Endodermal cell (in vitro differentiated cells): ENCODE data around the gene UTP20. TPM values are rescaled to one million over a fixed set of nuclear protein-coding genes. Genes with fewer than 3 reads are reported as not detected.

Source experiments
- DNase-seq: peaks from one replicate; pipeline ENCODE4 v3.0.0-alpha.2; 2017
- H3K27ac ChIP-seq: 2 replicates; pipeline ENCODE4 v1.5.1; 2013; ENCODE audit warnings: mild to moderate bottlenecking, low read depth, low read length, moderate library complexity
- H3K27me3 ChIP-seq: 2 replicates; pipeline ENCODE4 v1.6.1; 2013; ENCODE audit warnings: mild to moderate bottlenecking, low read length, moderate library complexity; ENCODE audit not compliant: insufficient read depth, control insufficient read depth, poor library complexity, severe bottlenecking
- H3K36me3 ChIP-seq: 2 replicates; pipeline ENCODE4 v1.7.0; 2013; ENCODE audit warnings: mild to moderate bottlenecking, low read length, moderate library complexity; ENCODE audit not compliant: control insufficient read depth, insufficient read depth
- H3K4me1 ChIP-seq: one replicate; pipeline ENCODE4 v1.7.0; 2013; ENCODE audit warnings: low read length; ENCODE audit not compliant: control insufficient read depth, insufficient read depth
- H3K4me3 ChIP-seq: 2 replicates; pipeline ENCODE4 v1.5.1; 2013; ENCODE audit warnings: mild to moderate bottlenecking, low read length, moderate library complexity
- H3K9ac ChIP-seq: 2 replicates; pipeline ENCODE4 v1.6.1; 2013; ENCODE audit warnings: mild to moderate bottlenecking, low read length, moderate library complexity; ENCODE audit not compliant: poor library complexity, severe bottlenecking; ENCODE audit errors: extremely low read depth
- H3K9me3 ChIP-seq: 2 replicates; pipeline ENCODE4 v1.6.1; 2013; ENCODE audit warnings: mild to moderate bottlenecking, low read length, moderate library complexity; ENCODE audit not compliant: control insufficient read depth
- H3K27ac Mint-ChIP-seq: 2 replicates; pipeline ENCODE4 v1.8.0; 2020; ENCODE audit warnings: mixed read lengths
- H3K27me3 Mint-ChIP-seq: 2 replicates; pipeline ENCODE4 v1.8.0; 2021; ENCODE audit warnings: mild to moderate bottlenecking, mixed read lengths; ENCODE audit not compliant: insufficient read depth
- H3K36me3 Mint-ChIP-seq: 2 replicates; pipeline ENCODE4 v1.8.0; 2020; ENCODE audit warnings: low read depth, mixed read lengths
- H3K4me1 Mint-ChIP-seq: 2 replicates; pipeline ENCODE4 v1.8.0; 2020; ENCODE audit warnings: mixed read lengths
- H3K4me3 Mint-ChIP-seq: 2 replicates; pipeline ENCODE4 v1.8.0; 2020; ENCODE audit warnings: mild to moderate bottlenecking, moderate library complexity, mixed read lengths
- H3K9me3 Mint-ChIP-seq: 2 replicates; pipeline ENCODE4 v1.8.0; 2020; ENCODE audit warnings: mild to moderate bottlenecking, mixed read lengths
- CTCF ChIP-seq: fragments of 200-600 bp; sonication (generic); conservative IDR thresholded peaks from 2 replicates; pipeline ENCODE4 v1.5.0; 2021; ENCODE audit warnings: antibody characterized with exemption, mild to moderate bottlenecking
- WGBS, 2 experiments: methylation state at CpG; one replicate each; pipeline versions ENCODE4 v1.1.5 to v1.1.7; 2013; ENCODE audit warnings: missing lambda C conversion rate in 2 of 2, mixed read lengths in 1 of 2; ENCODE audit not compliant: insufficient coverage in 1 of 2, insufficient read length in 1 of 2; 5-methylcytosine and 5-hydroxymethylcytosine counted together
- total RNA-seq, 2 donors: library from RNA; stranded (reverse); fragmentation: NEBNext Ultra II Directional in 1 of 2; extraction: Animal tissue kit (Norgen Biotek cat#: 25700) in 1 of 2; gene quantifications; 2 replicates in 1 of 2; 3 replicates in 1 of 2; pipeline ENCODE4 v1.2.1, GENCODE V29; 2021

Gene UTP20
- total RNA-seq, 2 donors from 2014 or later, result 22.1 to 29.1 TPM

GRCh38 chr12:101361455-101361854, 81.5 kb downstream of the UTP20 start:
- Histone ChIP-seq H3K27ac (no peak overlapping the region), H3K27me3 (no peaks in the 10 kb centered on the region), H3K9me3 (no peaks in the 10 kb centered on the region), H3K36me3 (peaks cover 85% of the 10 kb centered on the region), H3K4me1 (no peaks in the 10 kb centered on the region), H3K4me3 (no peak overlapping the region), H3K9ac (no peak overlapping the region)
- Mint-ChIP-seq H3K36me3 (peaks cover 53% of the 10 kb centered on the region), H3K4me3 (no peak overlapping the region), H3K4me1 (no peaks in the 10 kb centered on the region), H3K27me3 (no peaks in the 10 kb centered on the region), H3K9me3 (no peaks in the 10 kb centered on the region), H3K27ac (no peak overlapping the region)
- 91 to 96% methylated on average over 4 to 6 of the region's 8 CpGs for WGBS, 2 experiments
- no peak for DNase-seq
- no peak for TF ChIP-seq CTCF

DNA sequence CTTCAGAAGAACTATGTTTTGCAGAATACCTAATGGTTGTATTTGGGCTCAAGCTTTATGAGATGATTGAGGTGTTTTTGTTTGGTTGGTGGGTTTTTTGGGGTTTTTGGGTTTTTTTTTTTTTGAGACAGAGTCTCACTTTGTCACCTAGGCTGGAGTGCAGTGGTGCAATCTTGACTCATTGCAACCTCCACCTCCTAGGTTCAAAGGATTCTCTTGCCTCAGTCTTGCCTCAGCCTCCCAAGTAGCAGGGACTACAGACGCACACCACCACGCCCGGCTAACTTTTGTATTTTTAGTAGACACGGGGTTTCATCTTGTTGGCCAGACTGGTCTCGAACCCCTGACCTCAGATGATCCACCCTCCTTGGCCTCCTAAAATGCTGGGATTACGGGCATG, 88.1 kb downstream of the UTP20 start:
- Mint-ChIP-seq H3K27ac (no peak overlapping the region), H3K4me1 (no peaks in the 10 kb centered on the region), H3K9me3 (no peaks in the 10 kb centered on the region), H3K36me3 (peaks cover 61% of the 10 kb centered on the region), H3K4me3 (no peak overlapping the region), H3K27me3 (no peaks in the 10 kb centered on the region)
- no peak for TF ChIP-seq CTCF
- 90 to 95% methylated on average over 6 of the region's 6 CpGs for WGBS, 2 experiments
- peaks cover 92% of the 10 kb centered on the region for H3K36me3 ChIP-seq
- no peak overlapping the region for H3K27ac ChIP-seq
- no peaks in the 10 kb centered on the region for H3K9me3 ChIP-seq
- DNase-seq, result no peak
- H3K27me3 ChIP-seq, result no peaks in the 10 kb centered on the region
- no peaks in the 10 kb centered on the region for H3K4me1 ChIP-seq
- H3K4me3 ChIP-seq, result no peak overlapping the region
- H3K9ac ChIP-seq, result no peak overlapping the region

GRCh38 chr12:101372431-101372830, 92.5 kb downstream of the UTP20 start:
- Mint-ChIP-seq H3K36me3 (peaks cover 74% of the 10 kb centered on the region), H3K4me1 (no peaks in the 10 kb centered on the region), H3K27ac (no peak overlapping the region), H3K4me3 (no peak overlapping the region), H3K9me3 (no peaks in the 10 kb centered on the region), H3K27me3 (no peaks in the 10 kb centered on the region)
- Histone ChIP-seq H3K9me3 (no peaks in the 10 kb centered on the region), H3K27me3 (no peaks in the 10 kb centered on the region), H3K9ac (no peak overlapping the region), H3K4me3 (no peak overlapping the region), H3K36me3 (peaks cover 82% of the 10 kb centered on the region), H3K27ac (no peak overlapping the region), H3K4me1 (no peaks in the 10 kb centered on the region)
- no peak for DNase-seq
- TF ChIP-seq CTCF, result no peak
- 80 to 100% methylated on average over 1 of the region's 1 CpG for WGBS, 2 experiments
